ENCODE measurements around the gene CIZ1.
"Not testable (repeated sequence)": the region's sequence is repeated elsewhere in the genome, so short reads cannot be mapped to it uniquely, and the experiment has no call there.

The CIZ1 gene

GRCh38 chr9:128136816-128137793 lies 54.3 kb downstream of the CIZ1 start:
- H2BK120ac ChIP-seq (ENCODE audit: low read depth, low read length), result no peak overlapping the region
- H4K8ac ChIP-seq (ENCODE audit: low read length), result no peak overlapping the region
- peak overlapping the region; percentile 44 for H2AK5ac ChIP-seq (ENCODE audit: low read length, severe bottlenecking)
- no peak overlapping the region for H3K4me2 ChIP-seq (ENCODE audit: low read length, poor library complexity, severe bottlenecking)
- peak overlapping the region in 1 of 2 experiments; percentile 35 for H3K14ac ChIP-seq (ENCODE audit: low read length in 2 of 2)
- no peak overlapping the region for H3K18ac ChIP-seq (ENCODE audit: low read depth in 1 of 2, low read length in 2 of 2)
- no peaks in the 10 kb centered on the region for H3K36me3 ChIP-seq (ENCODE audit: control insufficient read depth in 1 of 2, insufficient read depth in 2 of 2, low read depth in 1 of 2, low read length in 2 of 2)
- peak; percentile 82 for DNase-seq
- peaks cover 4% of the 10 kb centered on the region for H3K9me3 ChIP-seq (ENCODE audit: control insufficient read depth, low read length)
- no peak overlapping the region for H2BK12ac ChIP-seq (ENCODE audit: low read length in 2 of 2)
- no peak overlapping the region for H3K4me3 ChIP-seq (ENCODE audit: insufficient read depth in 1 of 2, low read depth in 1 of 2, low read length in 2 of 2)
- H3K23ac ChIP-seq (ENCODE audit: low read length in 2 of 2), result no peak overlapping the region
- peaks cover 0 to 18% of the 10 kb centered on the region in 2 experiments for H3K27me3 ChIP-seq (ENCODE audit: control insufficient read depth in 1 of 2, insufficient read depth in 1 of 2, low read length in 2 of 2)
- H4K91ac ChIP-seq (ENCODE audit: low read length), result no peak overlapping the region
- H3K9ac ChIP-seq (ENCODE audit: low read length), result no peak overlapping the region
- no peaks in the 10 kb centered on the region for H3K79me1 ChIP-seq (replicated peaks; ENCODE audit: low read length, poor library complexity, severe bottlenecking)
- peak overlapping the region; percentile 61 for H3K27ac ChIP-seq (ENCODE audit: low read length, poor library complexity, severe bottlenecking)
- H2BK15ac ChIP-seq (ENCODE audit: low read depth, poor library complexity, severe bottlenecking), result no peak overlapping the region
- no peak overlapping the region for H3K4ac ChIP-seq (ENCODE audit: low read depth in 1 of 2, low read length in 2 of 2)
- no peak overlapping the region for H2BK5ac ChIP-seq (ENCODE audit: low read depth, low read length, poor library complexity, severe bottlenecking)
- H3K4me1 ChIP-seq (ENCODE audit: control insufficient read depth, insufficient read depth, low read depth, low read length), result peaks cover 27% of the 10 kb centered on the region
- 64% methylated on average over 18 of the region's 18 CpGs for WGBS
- no peak overlapping the region for H2AFZ ChIP-seq (ENCODE audit: low read depth, low read length)

DNA sequence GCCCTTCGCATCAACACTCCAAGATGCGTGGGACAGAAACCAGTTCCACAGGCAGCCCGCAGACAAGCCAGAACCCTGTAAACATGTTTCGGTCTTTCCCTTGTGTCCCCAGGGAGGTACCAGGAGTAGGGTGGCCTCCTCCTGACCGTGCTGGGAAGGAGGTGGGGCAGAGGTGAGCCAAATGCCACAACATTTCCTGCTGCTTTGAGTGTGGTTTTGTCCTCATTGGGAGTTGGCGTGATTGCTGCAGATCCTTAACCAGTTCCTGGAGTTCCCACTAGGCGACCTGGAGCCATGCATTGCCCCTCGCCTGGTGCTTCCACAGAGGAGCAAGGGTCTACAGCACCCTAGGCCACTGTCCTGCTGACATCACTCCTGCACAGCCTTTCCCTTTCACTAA lies 55.8 kb downstream of the CIZ1 start:
- H3K4ac ChIP-seq (ENCODE audit: low read depth in 1 of 2, low read length in 2 of 2); H3K4me2 ChIP-seq (ENCODE audit: low read length, poor library complexity, severe bottlenecking); H3K9ac ChIP-seq (ENCODE audit: low read length); H3K9me3 ChIP-seq (ENCODE audit: control insufficient read depth, low read length); H3K27ac ChIP-seq (ENCODE audit: low read length, poor library complexity, severe bottlenecking); H3K23ac ChIP-seq (ENCODE audit: low read length in 2 of 2); H3K36me3 ChIP-seq (ENCODE audit: control insufficient read depth in 1 of 2, insufficient read depth in 2 of 2, low read depth in 1 of 2, low read length in 2 of 2); H3K79me1 ChIP-seq (replicated peaks; ENCODE audit: low read length, poor library complexity, severe bottlenecking); H3K18ac ChIP-seq (ENCODE audit: low read depth in 1 of 2, low read length in 2 of 2); H2AFZ ChIP-seq (ENCODE audit: low read depth, low read length); H3K4me3 ChIP-seq (ENCODE audit: insufficient read depth in 1 of 2, low read depth in 1 of 2, low read length in 2 of 2); DNase-seq; H2BK5ac ChIP-seq (ENCODE audit: low read depth, low read length, poor library complexity, severe bottlenecking); H2BK12ac ChIP-seq (ENCODE audit: low read length in 2 of 2); H4K8ac ChIP-seq (ENCODE audit: low read length); H2BK15ac ChIP-seq (ENCODE audit: low read depth, poor library complexity, severe bottlenecking): not testable (repeated sequence)
- H2BK120ac ChIP-seq (ENCODE audit: low read depth, low read length), result peak overlapping the region; percentile 19
- H2AK5ac ChIP-seq (ENCODE audit: low read length, severe bottlenecking), result peak overlapping the region; percentile 89
- H4K91ac ChIP-seq (ENCODE audit: low read length), result peak overlapping the region; percentile 15
- peaks cover 0 to 18% of the 10 kb centered on the region in 2 experiments for H3K27me3 ChIP-seq (ENCODE audit: control insufficient read depth in 1 of 2, insufficient read depth in 1 of 2, low read length in 2 of 2)
- 81% methylated on average over 8 of the region's 8 CpGs for WGBS
- H3K4me1 ChIP-seq (ENCODE audit: control insufficient read depth, insufficient read depth, low read depth, low read length), result peaks cover 38% of the 10 kb centered on the region
- peak overlapping the region in 1 of 2 experiments; percentile 88 for H3K14ac ChIP-seq (ENCODE audit: low read length in 2 of 2)

GRCh38 chr9:128132139-128132538 lies 59.2 kb downstream of the CIZ1 start:
- Histone ChIP-seq H3K4me2 (ENCODE audit: low read length, poor library complexity, severe bottlenecking) (peak overlapping the region; percentile 27), H3K4me1 (ENCODE audit: control insufficient read depth, insufficient read depth, low read depth, low read length) (peaks cover 36% of the 10 kb centered on the region), H3K27ac (ENCODE audit: low read length, poor library complexity, severe bottlenecking) (peak overlapping the region; percentile 93)
- not testable (repeated sequence) for H4K8ac ChIP-seq (ENCODE audit: low read length); H4K91ac ChIP-seq (ENCODE audit: low read length); H3K79me1 ChIP-seq (replicated peaks; ENCODE audit: low read length, poor library complexity, severe bottlenecking); H3K4me3 ChIP-seq (ENCODE audit: insufficient read depth in 1 of 2, low read depth in 1 of 2, low read length in 2 of 2); H3K18ac ChIP-seq (ENCODE audit: low read depth in 1 of 2, low read length in 2 of 2); H3K4ac ChIP-seq (ENCODE audit: low read depth in 1 of 2, low read length in 2 of 2); H2BK15ac ChIP-seq (ENCODE audit: low read depth, poor library complexity, severe bottlenecking); H3K9me3 ChIP-seq (ENCODE audit: control insufficient read depth, low read length); H2AFZ ChIP-seq (ENCODE audit: low read depth, low read length); H3K14ac ChIP-seq (ENCODE audit: low read length in 2 of 2); H2AK5ac ChIP-seq (ENCODE audit: low read length, severe bottlenecking); H3K23ac ChIP-seq (ENCODE audit: low read length in 2 of 2); H3K36me3 ChIP-seq (ENCODE audit: control insufficient read depth in 1 of 2, insufficient read depth in 2 of 2, low read depth in 1 of 2, low read length in 2 of 2); H2BK5ac ChIP-seq (ENCODE audit: low read depth, low read length, poor library complexity, severe bottlenecking); H2BK12ac ChIP-seq (ENCODE audit: low read length in 2 of 2); H3K9ac ChIP-seq (ENCODE audit: low read length); H2BK120ac ChIP-seq (ENCODE audit: low read depth, low read length); H3K27me3 ChIP-seq (ENCODE audit: control insufficient read depth in 1 of 2, insufficient read depth in 1 of 2, low read length in 2 of 2); DNase-seq
- WGBS, result 45% methylated on average over 7 of the region's 8 CpGs

DNA sequence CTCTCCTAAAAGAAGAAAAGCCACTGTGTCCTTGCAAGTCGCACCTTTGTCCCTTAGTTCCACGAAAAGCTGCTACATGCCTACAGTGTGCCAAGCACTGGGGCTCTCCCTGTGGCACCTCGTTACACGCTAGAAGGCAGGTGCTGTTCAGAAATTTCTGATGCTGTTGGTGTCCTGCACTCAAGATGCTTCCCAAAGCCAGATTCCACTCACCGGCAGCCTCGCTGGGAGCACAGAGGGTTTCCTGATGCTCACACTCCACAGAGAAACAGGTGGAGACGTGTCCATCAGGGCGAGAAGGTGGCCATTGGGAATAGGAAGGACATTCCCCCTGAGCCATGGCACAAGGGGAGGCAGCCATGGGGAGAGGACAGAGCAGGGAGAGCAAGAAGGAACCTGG lies 60.0 kb downstream of the CIZ1 start:
- not testable (repeated sequence) for H4K91ac ChIP-seq (ENCODE audit: low read length); H3K14ac ChIP-seq (ENCODE audit: low read length in 2 of 2); H2BK15ac ChIP-seq (ENCODE audit: low read depth, poor library complexity, severe bottlenecking); H3K36me3 ChIP-seq (ENCODE audit: control insufficient read depth in 1 of 2, insufficient read depth in 2 of 2, low read depth in 1 of 2, low read length in 2 of 2); H3K18ac ChIP-seq (ENCODE audit: low read depth in 1 of 2, low read length in 2 of 2); H3K9ac ChIP-seq (ENCODE audit: low read length); DNase-seq; H3K4ac ChIP-seq (ENCODE audit: low read depth in 1 of 2, low read length in 2 of 2); H2AFZ ChIP-seq (ENCODE audit: low read depth, low read length); H2BK12ac ChIP-seq (ENCODE audit: low read length in 2 of 2); H3K4me3 ChIP-seq (ENCODE audit: insufficient read depth in 1 of 2, low read depth in 1 of 2, low read length in 2 of 2); H2BK120ac ChIP-seq (ENCODE audit: low read depth, low read length); H3K27me3 ChIP-seq (ENCODE audit: control insufficient read depth in 1 of 2, insufficient read depth in 1 of 2, low read length in 2 of 2); H2BK5ac ChIP-seq (ENCODE audit: low read depth, low read length, poor library complexity, severe bottlenecking); H3K9me3 ChIP-seq (ENCODE audit: control insufficient read depth, low read length); H3K23ac ChIP-seq (ENCODE audit: low read length in 2 of 2); H4K8ac ChIP-seq (ENCODE audit: low read length); H3K79me1 ChIP-seq (replicated peaks; ENCODE audit: low read length, poor library complexity, severe bottlenecking); H3K4me2 ChIP-seq (ENCODE audit: low read length, poor library complexity, severe bottlenecking)
- WGBS, result 81% methylated on average over 8 of the region's 8 CpGs
- Histone ChIP-seq H2AK5ac (ENCODE audit: low read length, severe bottlenecking) (peak overlapping the region; percentile 78), H3K4me1 (ENCODE audit: control insufficient read depth, insufficient read depth, low read depth, low read length) (peaks cover 34% of the 10 kb centered on the region), H3K27ac (ENCODE audit: low read length, poor library complexity, severe bottlenecking) (peak overlapping the region; percentile 93)
